Measurements from ENCODE around the gene RCN2.
"Not testable (repeated sequence)": the region's sequence is repeated elsewhere in the genome, so short reads cannot be mapped to it uniquely, and the experiment has no call there.

- not testable (repeated sequence) for TF ChIP-seq SNAI2 (CRISPR knock-in tag; IDR thresholded peaks at IDR 0.05)
- TF ChIP-seq, protein P1, sequence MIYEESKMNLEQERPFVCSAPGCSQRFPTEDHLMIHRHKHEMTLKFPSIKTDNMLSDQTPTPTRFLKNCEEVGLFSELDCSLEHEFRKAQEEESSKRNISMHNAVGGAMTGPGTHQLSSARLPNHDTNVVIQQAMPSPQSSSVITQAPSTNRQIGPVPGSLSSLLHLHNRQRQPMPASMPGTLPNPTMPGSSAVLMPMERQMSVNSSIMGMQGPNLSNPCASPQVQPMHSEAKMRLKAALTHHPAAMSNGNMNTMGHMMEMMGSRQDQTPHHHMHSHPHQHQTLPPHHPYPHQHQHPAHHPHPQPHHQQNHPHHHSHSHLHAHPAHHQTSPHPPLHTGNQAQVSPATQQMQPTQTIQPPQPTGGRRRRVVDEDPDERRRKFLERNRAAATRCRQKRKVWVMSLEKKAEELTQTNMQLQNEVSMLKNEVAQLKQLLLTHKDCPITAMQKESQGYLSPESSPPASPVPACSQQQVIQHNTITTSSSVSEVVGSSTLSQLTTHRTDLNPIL (CRISPR knock-in tag; IDR thresholded peaks at IDR 0.05; ENCODE audit: low read depth) = not testable (repeated sequence)
These were observed 44.0 kb upstream of the RCN2 start for GRCh38 chr15:76887280-76888141.

All from SK-N-SH treated with all-trans-retinoic acid at 6 μM for 48 hours (cell line).